ENCODE data around the gene PROS1.

Gene PROS1

DNA sequence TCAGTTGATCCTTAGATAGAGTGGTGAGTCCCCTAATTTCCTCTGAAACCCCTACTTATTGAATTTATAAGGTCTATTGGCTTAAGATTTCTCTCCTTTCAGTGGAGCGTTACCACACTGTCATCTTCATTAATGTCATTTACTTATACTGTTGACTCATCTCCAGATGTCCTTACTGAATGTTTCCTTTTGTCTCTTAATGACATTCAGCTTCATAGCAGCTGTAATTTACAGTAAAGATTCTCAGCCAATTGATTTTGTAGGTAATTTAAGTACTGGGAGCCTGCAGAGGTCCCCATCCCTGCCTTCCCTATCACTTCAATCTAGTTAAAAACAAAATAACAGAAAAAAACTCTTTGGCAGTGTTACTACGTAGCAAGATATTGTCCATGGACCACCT, 35.9 kb upstream of the PROS1 start:
- CTCF ChIA-PET, result no interaction called here
- TF ChIP-seq, protein P1, sequence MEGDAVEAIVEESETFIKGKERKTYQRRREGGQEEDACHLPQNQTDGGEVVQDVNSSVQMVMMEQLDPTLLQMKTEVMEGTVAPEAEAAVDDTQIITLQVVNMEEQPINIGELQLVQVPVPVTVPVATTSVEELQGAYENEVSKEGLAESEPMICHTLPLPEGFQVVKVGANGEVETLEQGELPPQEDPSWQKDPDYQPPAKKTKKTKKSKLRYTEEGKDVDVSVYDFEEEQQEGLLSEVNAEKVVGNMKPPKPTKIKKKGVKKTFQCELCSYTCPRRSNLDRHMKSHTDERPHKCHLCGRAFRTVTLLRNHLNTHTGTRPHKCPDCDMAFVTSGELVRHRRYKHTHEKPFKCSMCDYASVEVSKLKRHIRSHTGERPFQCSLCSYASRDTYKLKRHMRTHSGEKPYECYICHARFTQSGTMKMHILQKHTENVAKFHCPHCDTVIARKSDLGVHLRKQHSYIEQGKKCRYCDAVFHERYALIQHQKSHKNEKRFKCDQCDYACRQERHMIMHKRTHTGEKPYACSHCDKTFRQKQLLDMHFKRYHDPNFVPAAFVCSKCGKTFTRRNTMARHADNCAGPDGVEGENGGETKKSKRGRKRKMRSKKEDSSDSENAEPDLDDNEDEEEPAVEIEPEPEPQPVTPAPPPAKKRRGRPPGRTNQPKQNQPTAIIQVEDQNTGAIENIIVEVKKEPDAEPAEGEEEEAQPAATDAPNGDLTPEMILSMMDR (IDR thresholded peaks at IDR 0.05; ENCODE audit: control extremely low read depth, extremely low read depth, low read depth, missing control alignments), result no peak
- POLR2A ChIA-PET, result no interaction called here
- no peak for DNase-seq (ENCODE audit: extremely low spot score)

DNA sequence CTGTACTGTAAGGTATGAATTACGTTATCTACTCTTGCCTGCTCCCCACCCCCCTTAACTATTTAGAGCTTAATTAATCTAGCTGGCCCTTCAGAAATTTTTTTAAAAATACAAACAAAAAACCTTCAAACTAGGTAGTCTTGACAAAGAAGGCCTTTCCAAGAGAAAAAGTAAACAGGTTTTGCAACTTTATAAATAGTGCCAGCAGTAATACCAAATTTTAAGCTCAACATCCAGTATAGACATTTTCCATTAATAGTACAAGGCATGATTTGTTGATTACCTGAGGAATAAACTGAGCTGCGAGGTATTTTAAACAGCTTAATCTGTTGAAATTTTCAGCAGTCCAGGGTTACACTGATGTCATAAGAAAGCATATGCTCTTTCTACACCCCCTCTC, 34.6 kb upstream of the PROS1 start:
- no peak for DNase-seq (ENCODE audit: extremely low spot score)
- TF ChIP-seq, protein P1 (IDR thresholded peaks at IDR 0.05; ENCODE audit: control extremely low read depth, extremely low read depth, low read depth, missing control alignments), result no peak
- ChIA-PET POLR2A (no interaction called here), CTCF (interaction anchor here (1.0 to 2.4 kb wide), 7 partner anchors 9 to 241 kb away, joined by 3 to 6 read pairs (median 5); no protein-coding TSS in a partner anchor)

DNA sequence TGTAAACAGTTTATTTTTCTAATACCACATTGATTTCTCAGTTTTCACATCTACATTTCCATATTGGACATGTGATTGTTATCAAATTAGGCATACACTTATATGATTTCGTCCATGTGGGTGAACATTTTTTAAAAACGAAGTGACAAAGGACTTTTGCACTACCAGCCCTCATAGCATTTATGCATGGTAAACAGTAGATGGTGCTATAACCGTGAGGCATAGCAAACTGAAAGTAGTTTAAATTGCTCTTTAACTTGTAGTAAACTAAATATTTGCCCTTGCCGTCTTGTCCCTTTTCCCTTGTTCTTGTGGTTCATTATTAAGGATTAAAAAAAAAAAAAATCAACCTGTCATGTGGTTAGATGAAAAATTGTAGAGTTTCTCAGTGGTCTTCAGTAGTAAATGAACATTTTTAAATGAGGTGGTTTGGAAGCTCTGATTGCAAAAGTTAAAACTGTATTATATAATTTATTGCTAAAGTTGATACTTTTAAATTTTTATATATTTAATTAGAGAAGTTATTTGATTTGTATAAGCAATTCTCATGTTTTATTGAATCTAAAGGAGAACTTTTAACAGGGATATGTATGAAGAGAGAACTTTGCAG, 30.7 kb upstream of the PROS1 start:
- ChIA-PET POLR2A (no interaction called here), CTCF (interaction anchor here (0.6 to 2.5 kb wide), 10 partner anchors 9 to 285 kb away, joined by 3 to 18 read pairs (median 3); partner anchors contain the start of genes DHFR2 and STX19)
- peak; percentile 47 for DNase-seq (ENCODE audit: extremely low spot score)
- TF ChIP-seq, protein P1 (IDR thresholded peaks at IDR 0.05; ENCODE audit: control extremely low read depth, extremely low read depth, low read depth, missing control alignments), result peak; percentile 73

DNA sequence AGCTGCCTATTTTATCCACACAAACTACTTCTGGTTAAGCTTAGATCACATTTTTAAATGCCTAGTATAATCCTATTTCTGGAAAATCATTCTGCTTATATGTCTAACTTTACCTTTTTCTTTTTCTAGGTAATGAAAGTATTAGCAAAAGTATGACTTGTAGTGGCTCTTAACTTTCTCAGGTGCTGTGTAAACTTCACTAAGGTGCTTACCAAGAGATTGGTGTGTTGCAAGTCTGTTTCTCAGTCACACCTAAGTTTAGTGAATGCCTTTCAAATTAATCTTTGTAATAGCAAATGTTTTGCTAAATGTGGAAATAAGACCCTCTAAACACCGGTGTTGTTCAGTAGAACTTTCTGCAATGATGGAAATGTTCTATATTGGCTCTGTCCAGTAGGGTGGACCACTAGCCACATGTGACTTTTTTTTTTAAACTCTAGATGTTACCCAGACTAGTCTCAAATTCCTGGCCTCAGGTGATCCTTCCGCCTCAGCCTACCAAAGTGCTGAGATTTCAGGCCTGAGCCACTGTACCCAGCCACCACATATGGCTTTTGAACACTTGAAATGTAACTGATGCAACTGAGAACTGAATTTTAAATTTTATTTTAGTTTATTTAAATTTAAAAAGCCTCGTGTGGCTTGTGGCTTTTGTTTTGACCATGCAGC, 28.3 kb upstream of the PROS1 start:
- ChIA-PET POLR2A (no interaction called here), CTCF (interaction anchor here (1.7 to 2.2 kb wide), 4 partner anchors 12 to 68 kb away, joined by 6 to 13 read pairs (median 10); partner anchors contain the start of genes DHFR2 and NSUN3)
- no peak for DNase-seq (ENCODE audit: extremely low spot score)
- TF ChIP-seq, protein P1 (IDR thresholded peaks at IDR 0.05; ENCODE audit: control extremely low read depth, extremely low read depth, low read depth, missing control alignments), result no peak

DNA sequence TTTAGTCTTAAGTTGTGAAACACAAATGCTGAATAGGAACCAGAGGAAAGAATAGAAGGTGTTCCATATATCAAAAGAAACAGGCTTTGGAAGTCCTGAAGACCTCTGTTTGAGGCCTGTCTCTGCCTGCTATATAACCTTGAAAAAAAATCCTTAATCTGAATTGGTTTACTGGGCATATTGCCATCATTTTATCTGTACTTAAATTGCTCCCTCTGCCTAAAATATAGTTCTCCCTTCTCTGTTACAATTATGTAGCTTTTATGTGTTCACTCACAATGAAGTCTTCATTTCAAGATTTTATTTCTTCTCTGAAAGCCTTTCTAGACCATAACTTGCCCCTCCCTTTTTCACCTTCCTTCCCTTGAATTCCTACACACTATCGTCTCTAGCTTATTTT, 27.5 kb upstream of the PROS1 start:
- POLR2A ChIA-PET, result no interaction called here

DNA sequence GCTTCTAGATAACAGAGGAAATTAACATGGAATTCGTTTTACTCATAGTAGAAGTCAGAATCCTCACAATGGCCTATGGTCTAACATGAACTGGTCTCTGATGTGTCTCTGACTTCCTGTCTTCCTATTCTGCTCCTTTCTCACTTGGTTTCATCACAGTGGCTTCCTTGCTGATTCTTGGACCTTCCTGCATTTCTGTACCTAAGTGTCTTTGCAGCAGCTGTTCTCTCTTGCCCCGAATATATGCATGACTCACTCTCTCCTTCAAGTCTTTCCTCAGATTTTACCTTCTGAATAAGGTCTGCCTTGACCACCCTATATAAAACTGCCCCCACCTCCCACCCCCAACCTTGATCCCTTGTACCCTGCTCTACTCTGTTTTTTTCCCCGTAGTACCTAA, 20.4 kb upstream of the PROS1 start:
- POLR2A ChIA-PET, result no interaction called here
- TF ChIP-seq, protein P1 (IDR thresholded peaks at IDR 0.05; ENCODE audit: control extremely low read depth, extremely low read depth, low read depth, missing control alignments), result no peak

More for the DNA sequence above, 27.5 kb upstream of the PROS1 start:
- CTCF ChIA-PET, result interaction anchor here (0.9 to 2.2 kb wide), 3 partner anchors 13 to 68 kb away, joined by 3 to 9 read pairs (median 6); no protein-coding TSS in a partner anchor
- DNase-seq (ENCODE audit: extremely low spot score), result no peak
- TF ChIP-seq, protein P1 (IDR thresholded peaks at IDR 0.05; ENCODE audit: control extremely low read depth, extremely low read depth, low read depth, missing control alignments), result no peak

More for the DNA sequence above, 20.4 kb upstream of the PROS1 start:
- CTCF ChIA-PET, result interaction anchor here (1.2 to 4.3 kb wide), 3 partner anchors 10 to 75 kb away, joined by 3 to 18 read pairs (median 4); no protein-coding TSS in a partner anchor
- no peak for DNase-seq (ENCODE audit: extremely low spot score)
